ENCODE data around the gene GHR. TPM values are rescaled to one million over a fixed set of nuclear protein-coding genes. Genes with fewer than 3 reads are reported as not detected.
A peak's percentile ranks its signal among the peaks of the same experiment; 100 is the strongest.
"Not testable (repeated sequence)": the region's sequence is repeated elsewhere in the genome, so short reads cannot be mapped to it uniquely, and the experiment has no call there.

Gene GHR
- total and polyA plus RNA-seq, 4 experiments from 2014 or later, result not detected

DNA sequence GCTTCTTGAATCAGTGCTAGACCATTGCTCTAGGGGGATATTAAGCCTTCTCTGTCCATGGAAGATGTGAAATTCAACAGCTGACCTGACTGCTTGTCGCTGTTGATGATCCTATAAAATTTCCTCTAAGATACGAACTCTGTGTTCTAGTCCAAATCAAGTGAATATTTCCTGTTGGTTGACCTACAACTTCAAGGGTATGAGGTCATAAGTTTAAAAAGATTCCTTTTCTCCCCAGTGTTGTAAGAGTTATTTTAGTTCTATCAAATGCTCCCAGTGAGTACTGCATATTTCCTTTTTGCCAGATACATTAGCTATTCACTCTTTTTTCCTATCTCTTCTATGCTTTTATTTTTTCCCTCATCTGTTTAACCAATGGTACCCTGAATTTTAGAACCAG is 230.5 kb downstream of the GHR start:
- CTCF ChIA-PET (ENCODE audit: partially characterized antibody), result no interaction called here
- intact Hi-C loops (cut with micrococcal nuclease), result loop anchor here (10.0 kb wide), 1 partner anchor 111 kb away; no protein-coding TSS in a partner anchor

DNA sequence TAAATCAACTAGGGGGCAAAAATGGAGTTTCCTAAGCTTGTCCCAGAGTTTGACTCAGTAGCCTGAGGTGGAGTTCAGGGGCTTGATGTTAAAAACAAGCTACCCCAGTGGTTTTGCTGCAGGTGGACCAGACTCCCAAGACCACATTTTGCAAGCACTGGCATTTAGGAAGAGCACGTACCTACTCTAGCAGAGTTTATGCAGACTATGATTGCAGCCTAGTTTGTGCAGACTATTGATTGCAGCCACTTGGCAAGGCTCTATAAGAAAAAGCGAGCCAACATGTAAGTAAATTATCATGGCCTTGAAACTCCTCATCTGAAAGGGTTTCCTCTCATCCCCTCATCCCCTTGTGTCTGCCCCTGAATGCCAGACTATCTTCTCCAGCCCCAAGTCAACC is 231.4 kb downstream of the GHR start:
- Mint-ChIP-seq H3K27ac (no peak overlapping the region), H3K27me3 (peaks cover 0 to 6% of the 10 kb centered on the region in 2 donors), H3K9me3 (no peaks in the 10 kb centered on the region), H3K36me3 (no peaks in the 10 kb centered on the region), H3K4me1 (no peaks in the 10 kb centered on the region), H3K4me3 (no peak overlapping the region)
- Histone ChIP-seq H3K4me1 (ENCODE audit: insufficient read depth, low read length) (no peaks in the 10 kb centered on the region), H3K27me3 (ENCODE audit: insufficient read depth, low read length) (no peaks in the 10 kb centered on the region), H3K4me3 (ENCODE audit: low read length in 2 of 2) (no peak overlapping the region), H3K27ac (ENCODE audit: low read depth, low read length) (no peak overlapping the region), H3K9me3 (ENCODE audit: control insufficient read depth in 1 of 2, low read length in 2 of 2) (no peaks in the 10 kb centered on the region), H3K36me3 (ENCODE audit: insufficient read depth, low read length) (no peaks in the 10 kb centered on the region)
- POLR2A ChIA-PET (ENCODE audit: partially characterized antibody), result no interaction called here
- CTCF ChIA-PET (ENCODE audit: partially characterized antibody), result no interaction called here
- DNase-seq, result no peak
- intact Hi-C loops (cut with micrococcal nuclease), result loop anchor here (10.0 kb wide), 1 partner anchor 110 kb away; no protein-coding TSS in a partner anchor

More for the DNA sequence above, 230.5 kb downstream of the GHR start:
- no peaks in the 10 kb centered on the region for H3K36me3 Mint-ChIP-seq
- H3K27ac ChIP-seq (ENCODE audit: low read depth, low read length), result no peak overlapping the region
- H3K36me3 ChIP-seq (ENCODE audit: insufficient read depth, low read length), result no peaks in the 10 kb centered on the region
- no peaks in the 10 kb centered on the region for H3K4me1 ChIP-seq (ENCODE audit: insufficient read depth, low read length)
- no peak for DNase-seq
- no peaks in the 10 kb centered on the region for H3K27me3 ChIP-seq (ENCODE audit: insufficient read depth, low read length)
- POLR2A ChIA-PET (ENCODE audit: partially characterized antibody), result no interaction called here
- H3K27me3 Mint-ChIP-seq, result peaks cover 0 to 2% of the 10 kb centered on the region in 2 donors
- H3K4me3 Mint-ChIP-seq, result no peak overlapping the region
- no peaks in the 10 kb centered on the region for H3K4me1 Mint-ChIP-seq
- no peak overlapping the region for H3K27ac Mint-ChIP-seq
- no peak overlapping the region for H3K4me3 ChIP-seq (ENCODE audit: low read length in 2 of 2)
- H3K9me3 ChIP-seq (ENCODE audit: control insufficient read depth in 1 of 2, low read length in 2 of 2), result no peaks in the 10 kb centered on the region
- H3K9me3 Mint-ChIP-seq, result no peaks in the 10 kb centered on the region

DNA sequence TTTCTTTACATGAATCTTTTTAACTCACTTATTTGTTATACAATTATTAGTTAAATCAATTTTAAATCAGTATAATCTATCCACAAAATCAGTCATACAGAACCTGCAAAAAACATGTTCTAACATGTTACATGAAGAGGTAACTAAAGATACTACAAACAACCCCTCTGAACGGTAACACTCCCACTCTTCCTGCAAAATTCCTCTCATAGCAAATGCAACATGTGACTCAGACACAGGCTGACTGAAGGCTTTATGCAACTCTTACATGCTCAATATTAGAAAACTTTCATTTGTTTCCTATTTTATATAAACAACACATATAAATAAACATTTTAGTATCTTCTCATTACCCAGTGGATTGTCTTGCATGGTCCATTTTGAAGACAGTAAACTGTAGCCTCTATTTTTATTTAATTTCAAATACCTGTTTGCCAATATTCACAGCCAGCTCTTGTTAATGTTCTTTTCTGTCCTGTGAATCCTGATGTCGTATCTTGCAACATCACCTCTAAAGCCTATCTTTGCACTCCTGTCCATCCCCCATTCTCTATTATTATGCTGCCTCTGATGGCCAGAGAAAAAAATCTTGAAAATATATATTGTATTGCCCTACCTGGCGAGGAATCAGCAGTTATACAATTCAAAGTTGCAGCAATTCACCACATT is 232.9 kb downstream of the GHR start:
- Mint-ChIP-seq H3K9me3 (peaks cover 0 to 2% (median 0%) of the 10 kb centered on the region in 8 donors), H3K4me1 (no peaks in the 10 kb centered on the region), H3K27ac (no peak overlapping the region), H3K4me3 (peak overlapping the region in 3 of 8 donors; percentile 13 to 46 (median 20)), H3K36me3 (no peaks in the 10 kb centered on the region), H3K27me3 (peaks cover 1 to 6% of the 10 kb centered on the region in 2 donors)
- H3K4me3 ChIP-seq (ENCODE audit: low read length in 2 of 2), result no peak overlapping the region
- H3K36me3 ChIP-seq (ENCODE audit: insufficient read depth, low read length), result no peaks in the 10 kb centered on the region
- POLR2A ChIA-PET (ENCODE audit: partially characterized antibody), result interaction anchor here (0.8 kb wide), 1 partner anchor 129 kb away, joined by 3 read pairs; no protein-coding TSS in a partner anchor
- no peak overlapping the region for H3K27ac ChIP-seq (ENCODE audit: low read depth, low read length)
- no peaks in the 10 kb centered on the region for H3K9me3 ChIP-seq (ENCODE audit: control insufficient read depth in 1 of 2, low read length in 2 of 2)
- no peaks in the 10 kb centered on the region for H3K4me1 ChIP-seq (ENCODE audit: insufficient read depth, low read length)
- intact Hi-C loops (cut with micrococcal nuclease), result loop anchor here (10.0 kb wide), 1 partner anchor 109 kb away; no protein-coding TSS in a partner anchor
- no peak for DNase-seq
- no peaks in the 10 kb centered on the region for H3K27me3 ChIP-seq (ENCODE audit: insufficient read depth, low read length)
- CTCF ChIA-PET (ENCODE audit: partially characterized antibody), result interaction anchor here (0.8 to 2.0 kb wide), 5 partner anchors 9 to 233 kb away, joined by 3 to 5 read pairs (median 4); no protein-coding TSS in a partner anchor

DNA sequence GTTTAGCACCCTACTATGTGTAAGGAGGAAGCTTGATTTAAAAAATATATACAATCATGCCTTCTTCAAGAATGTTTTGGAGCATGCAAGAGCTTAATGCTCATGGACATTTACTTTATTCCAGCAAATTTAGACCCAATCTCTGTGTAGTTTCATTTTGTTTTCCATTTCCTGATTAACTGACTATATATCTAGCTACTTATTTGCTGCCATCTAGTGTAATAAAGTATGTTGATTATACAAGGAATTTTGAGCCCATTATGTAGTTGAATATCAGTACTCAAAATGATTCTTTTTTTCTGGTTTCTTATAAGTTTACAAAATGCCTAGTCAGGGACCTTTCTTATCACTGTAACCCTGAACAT is 233.4 kb downstream of the GHR start:
- Histone ChIP-seq H3K9me3 (ENCODE audit: control insufficient read depth in 1 of 2, low read length in 2 of 2) (no peaks in the 10 kb centered on the region), H3K36me3 (ENCODE audit: insufficient read depth, low read length) (no peaks in the 10 kb centered on the region), H3K4me1 (ENCODE audit: insufficient read depth, low read length) (no peaks in the 10 kb centered on the region), H3K27ac (ENCODE audit: low read depth, low read length) (no peak overlapping the region), H3K27me3 (ENCODE audit: insufficient read depth, low read length) (no peaks in the 10 kb centered on the region), H3K4me3 (ENCODE audit: low read length in 2 of 2) (no peak overlapping the region)
- peak overlapping the region in 4 of 8 donors; percentile 20 to 47 (median 36) for H3K4me3 Mint-ChIP-seq
- H3K27ac Mint-ChIP-seq, result no peak overlapping the region
- peaks cover 1 to 6% of the 10 kb centered on the region in 2 donors for H3K27me3 Mint-ChIP-seq
- no peak for DNase-seq
- ChIA-PET POLR2A (ENCODE audit: partially characterized antibody) (interaction anchor here (0.8 kb wide), 1 partner anchor 129 kb away, joined by 3 read pairs; no protein-coding TSS in a partner anchor), CTCF (ENCODE audit: partially characterized antibody) (interaction anchor here (0.8 to 2.0 kb wide), 5 partner anchors 10 to 233 kb away, joined by 3 to 5 read pairs (median 4); no protein-coding TSS in a partner anchor)
- intact Hi-C loops (cut with micrococcal nuclease), result loop anchor here (10.0 kb wide), 1 partner anchor 108 kb away; no protein-coding TSS in a partner anchor
- peaks cover 0 to 3% (median 0%) of the 10 kb centered on the region in 8 donors for H3K9me3 Mint-ChIP-seq
- H3K4me1 Mint-ChIP-seq, result no peaks in the 10 kb centered on the region
- no peaks in the 10 kb centered on the region for H3K36me3 Mint-ChIP-seq

DNA sequence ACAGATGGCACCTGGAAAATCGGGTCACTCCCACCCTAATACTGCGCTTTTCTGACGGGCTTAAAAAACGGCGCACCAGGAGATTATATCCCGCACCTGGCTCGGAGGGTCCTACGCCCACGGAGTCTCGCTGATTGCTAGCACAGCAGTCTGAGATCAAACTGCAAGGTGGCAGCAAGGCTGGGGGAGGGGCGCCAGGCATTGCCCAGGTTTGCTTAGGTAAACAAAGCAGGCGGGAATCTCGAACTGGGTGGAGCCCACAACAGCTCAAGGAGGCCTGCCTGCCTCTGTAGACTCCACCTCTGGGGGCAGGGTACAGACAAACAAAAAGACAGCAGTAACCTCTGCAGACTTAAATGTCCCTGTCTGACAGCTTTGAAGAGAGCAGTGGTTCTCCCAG is 236.6 kb downstream of the GHR start:
- POLR2A ChIA-PET (ENCODE audit: partially characterized antibody); H3K9me3 Mint-ChIP-seq; H3K27ac ChIP-seq (ENCODE audit: low read depth, low read length); H3K36me3 ChIP-seq (ENCODE audit: insufficient read depth, low read length); H3K36me3 Mint-ChIP-seq; H3K4me1 ChIP-seq (ENCODE audit: insufficient read depth, low read length); DNase-seq; H3K4me3 Mint-ChIP-seq; H3K27me3 Mint-ChIP-seq; H3K4me3 ChIP-seq (ENCODE audit: low read length in 2 of 2); H3K4me1 Mint-ChIP-seq; H3K9me3 ChIP-seq (ENCODE audit: control insufficient read depth in 1 of 2, low read length in 2 of 2); H3K27me3 ChIP-seq (ENCODE audit: insufficient read depth, low read length); CTCF ChIA-PET (ENCODE audit: partially characterized antibody); H3K27ac Mint-ChIP-seq: not testable (repeated sequence)
- intact Hi-C loops (cut with micrococcal nuclease), result loop anchor here (10.0 kb wide), 1 partner anchor 105 kb away; no protein-coding TSS in a partner anchor

DNA sequence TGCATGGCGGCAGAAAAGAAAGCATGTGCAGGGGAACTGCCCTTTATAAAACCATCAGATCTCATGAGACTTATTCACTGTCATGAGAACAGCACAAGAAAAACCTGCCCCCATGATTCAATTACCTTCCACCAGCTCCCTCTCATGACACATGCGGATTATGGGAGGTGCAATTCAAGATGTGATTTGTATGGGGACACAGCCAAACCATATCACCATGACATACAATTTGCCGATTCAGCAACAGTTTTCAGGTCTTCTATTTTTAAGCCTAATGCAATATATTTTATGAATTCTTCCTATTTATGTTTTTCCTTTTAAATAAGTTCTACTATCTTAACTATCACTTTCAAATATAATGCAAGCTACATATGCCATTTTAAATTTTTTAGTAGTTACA is 242.6 kb downstream of the GHR start:
- no peak overlapping the region for H3K27ac Mint-ChIP-seq
- no peaks in the 10 kb centered on the region for H3K9me3 ChIP-seq (ENCODE audit: control insufficient read depth in 1 of 2, low read length in 2 of 2)
- no peaks in the 10 kb centered on the region for H3K36me3 ChIP-seq (ENCODE audit: insufficient read depth, low read length)
- no peak overlapping the region for H3K27ac ChIP-seq (ENCODE audit: low read depth, low read length)
- intact Hi-C loops (cut with micrococcal nuclease), result no loop called here
- H3K4me1 Mint-ChIP-seq, result no peaks in the 10 kb centered on the region
- H3K4me3 ChIP-seq (ENCODE audit: low read length in 2 of 2), result no peak overlapping the region
- DNase-seq, result no peak
- ChIA-PET POLR2A (ENCODE audit: partially characterized antibody) (no interaction called here), CTCF (ENCODE audit: partially characterized antibody) (no interaction called here)
- no peaks in the 10 kb centered on the region for H3K36me3 Mint-ChIP-seq
- no peaks in the 10 kb centered on the region for H3K4me1 ChIP-seq (ENCODE audit: insufficient read depth, low read length)
- H3K4me3 Mint-ChIP-seq, result no peak overlapping the region
- H3K9me3 Mint-ChIP-seq, result peaks cover 0 to 6% (median 3%) of the 10 kb centered on the region in 8 donors
- no peaks in the 10 kb centered on the region for H3K27me3 ChIP-seq (ENCODE audit: insufficient read depth, low read length)
- H3K27me3 Mint-ChIP-seq, result peaks cover 0 to 3% of the 10 kb centered on the region in 2 donors

DNA sequence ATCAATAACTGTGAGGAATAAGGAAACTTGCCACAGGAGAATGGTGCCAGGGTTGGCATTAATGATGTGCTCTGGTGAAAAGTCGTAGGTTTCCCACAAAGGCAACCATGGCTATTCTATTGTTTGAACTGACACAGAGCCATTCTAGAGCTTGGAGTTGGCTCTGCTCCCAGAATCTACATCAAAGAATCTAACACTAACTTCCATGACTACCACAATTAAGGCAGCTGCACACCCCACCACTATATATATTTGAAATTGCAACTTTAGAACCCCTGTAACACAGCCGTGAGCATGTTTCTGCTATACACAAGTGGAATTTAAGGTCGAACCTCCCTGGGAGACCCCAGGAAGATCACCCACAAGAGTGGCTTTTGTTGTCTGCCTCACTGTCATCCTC is 243.6 kb downstream of the GHR start:
- no peak overlapping the region for H3K27ac ChIP-seq (ENCODE audit: low read depth, low read length)
- H3K36me3 ChIP-seq (ENCODE audit: insufficient read depth, low read length), result no peaks in the 10 kb centered on the region
- Mint-ChIP-seq H3K9me3 (peaks cover 0 to 8% (median 2%) of the 10 kb centered on the region in 8 donors), H3K36me3 (no peaks in the 10 kb centered on the region), H3K4me3 (no peak overlapping the region), H3K4me1 (no peaks in the 10 kb centered on the region), H3K27me3 (peaks cover 0 to 3% of the 10 kb centered on the region in 2 donors), H3K27ac (no peak overlapping the region)
- H3K4me3 ChIP-seq (ENCODE audit: low read length in 2 of 2), result no peak overlapping the region
- no peaks in the 10 kb centered on the region for H3K9me3 ChIP-seq (ENCODE audit: control insufficient read depth in 1 of 2, low read length in 2 of 2)
- intact Hi-C loops (cut with micrococcal nuclease), result no loop called here
- POLR2A ChIA-PET (ENCODE audit: partially characterized antibody), result no interaction called here
- H3K4me1 ChIP-seq (ENCODE audit: insufficient read depth, low read length), result no peaks in the 10 kb centered on the region
- no peak for DNase-seq
- CTCF ChIA-PET (ENCODE audit: partially characterized antibody), result no interaction called here
- no peaks in the 10 kb centered on the region for H3K27me3 ChIP-seq (ENCODE audit: insufficient read depth, low read length)

Measured in CD4-positive, alpha-beta memory T cell (primary cell).